K562 (cell line): ENCODE results near the gene CTSW. TPM values are rescaled to one million over a fixed set of nuclear protein-coding genes. Genes with fewer than 3 reads are reported as not detected.

Experiments
- BHLHE40 ChIP-seq: IDR thresholded peaks from 2 replicates; pipeline ENCODE4 v1.6.1; 2011; ENCODE audit warnings: low read length, improper control_type of control experiment
- CBX5 ChIP-seq: IDR thresholded peaks from 2 replicates; pipeline ENCODE4 v1.6.1; 2014; ENCODE audit warnings: low read depth, borderline replicate concordance
- DIDO1 ChIP-seq: fragments of 450-650 bp; IDR thresholded peaks from 2 replicates; pipeline ENCODE4 v1.6.1; 2016; ENCODE audit warnings: low read depth, missing biosample characterization, missing genetic modification characterization
- DPF2 ChIP-seq: fragments of 450-650 bp; IDR thresholded peaks from 2 replicates; pipeline ENCODE4 v1.6.1; 2016
- EHMT2 ChIP-seq: fragments of 450-650 bp; IDR thresholded peaks from 2 replicates; pipeline ENCODE4 v1.6.1; 2018; ENCODE audit warnings: antibody characterized with exemption
- FOXK1 ChIP-seq: sonication (generic); formaldehyde crosslinking; IDR thresholded peaks from 2 replicates; pipeline ENCODE4 v1.8.0; 2022; ENCODE audit warnings: missing genetic modification reagents, mild to moderate bottlenecking, borderline replicate concordance
- HCFC1 ChIP-seq: IDR thresholded peaks from 2 replicates; pipeline ENCODE4 v1.6.1; 2012; ENCODE audit warnings: low read depth, low read length, improper control_type of control experiment
- ILK ChIP-seq: fragments of 450-650 bp; IDR thresholded peaks from 2 replicates; pipeline ENCODE4 v1.6.1; 2016; ENCODE audit warnings: missing genetic modification characterization, low read depth, mild to moderate bottlenecking, missing compliant biosample characterization, moderate library complexity, borderline replicate concordance
- MITF ChIP-seq: IDR thresholded peaks from 2 replicates; pipeline ENCODE4 v1.6.1; 2014; ENCODE audit warnings: antibody characterized with exemption
- NFYB ChIP-seq: IDR thresholded peaks from 2 replicates; pipeline ENCODE4 v1.6.1; 2011; ENCODE audit warnings: mild to moderate bottlenecking, moderate library complexity; ENCODE audit not compliant: insufficient read length; ENCODE audit errors: extremely low read depth
- PYGO2 ChIP-seq: fragments of 450-650 bp; IDR thresholded peaks from 2 replicates; pipeline ENCODE4 v1.6.1; 2016; ENCODE audit warnings: mild to moderate bottlenecking, missing genetic modification characterization, moderate library complexity, missing compliant biosample characterization
- REST ChIP-seq, 2 experiments: fragments of 450-650 bp; formaldehyde crosslinking in 1 of 2; IDR thresholded peaks; 2 replicates each; pipeline versions ENCODE4 v1.4.0 to v1.6.1; 2014 to 2020; ENCODE audit warnings: mild to moderate bottlenecking in 2 of 2, borderline replicate concordance in 1 of 2, low read depth in 1 of 2
- SIN3A ChIP-seq, 2 experiments: fragments of 150-350 bp in 1 of 2; IDR thresholded peaks; 2 replicates each; pipeline ENCODE4 v1.6.1; 2011 to 2016; ENCODE audit warnings: borderline replicate concordance in 2 of 2, low read depth in 2 of 2, low read length in 2 of 2, mild to moderate bottlenecking in 2 of 2, moderate library complexity in 2 of 2; ENCODE audit not compliant: control insufficient read depth in 1 of 2
- SOX6 ChIP-seq: fragments of 450-650 bp; IDR thresholded peaks from 2 replicates; pipeline ENCODE4 v1.6.1; 2014; ENCODE audit warnings: mild to moderate bottlenecking
- TEAD4 ChIP-seq, 2 experiments: sonication (generic) in 1 of 2; formaldehyde crosslinking in 1 of 2; IDR thresholded peaks; 2 replicates each; pipeline versions ENCODE4 v1.6.1 to v1.8.0; 2012 to 2022; ENCODE audit warnings: borderline replicate concordance in 1 of 2, inconsistent platforms in 1 of 2, low read length in 1 of 2, mild to moderate bottlenecking in 1 of 2, missing genetic modification reagents in 1 of 2
- TSC22D4 ChIP-seq: fragments of 450-650 bp; IDR thresholded peaks from 2 replicates; pipeline ENCODE4 v1.6.1; 2016; ENCODE audit warnings: missing genetic modification characterization, missing biosample characterization, control low read depth
- ZNF3 ChIP-seq: fragments of 250-450 bp; sonication (Bioruptor Pico); IDR thresholded peaks from 2 replicates; pipeline ENCODE4 v1.5.0; 2021; ENCODE audit warnings: mild to moderate bottlenecking, moderate library complexity
- ZNF324 ChIP-seq: fragments of 250-450 bp; sonication (Bioruptor Pico); IDR thresholded peaks from 2 replicates; pipeline ENCODE4 v1.4.0; 2020; ENCODE audit warnings: mild to moderate bottlenecking
- polyA plus RNA-seq, 8 experiments: library from polyadenylated mRNA; depleted of rRNA in 4 of 8; stranded (reverse) in 5 of 8; unstranded in 3 of 8; fragments of >200 nt; fragmentation: Nextera tagmentation in 2 of 8; fragmentation: Illumina TruSeq in 1 of 8; extraction: Ambion mirVana in 2 of 8; extraction: Trizol in 1 of 8; gene quantifications; 2 replicates each; pipeline versions ENCODE4 v1.2.1 to v1.2.3, GENCODE V29; 2011 to 2014; ENCODE audit warnings: inconsistent platforms in 1 of 8, missing spikeins in 1 of 8
- total RNA-seq, 7 experiments: library from RNA; depleted of rRNA in 6 of 7; stranded (reverse); fragments of >200 nt in 6 of 7; fragmentation: Illumina TruSeq in 2 of 7; extraction: Trizol in 2 of 7; gene quantifications; 2 replicates each; pipeline versions ENCODE4 v1.2.1 to v1.2.3, GENCODE V29; 2011 to 2021; ENCODE audit warnings: low replicate concordance in 1 of 7

Gene CTSW
- total and polyA plus RNA-seq, 9 of the 15 experiments (the other 6 are each of a cell fraction or from before 2014, with no cell fraction given), result 0.04 TPM; not detected in 8

GRCh38 chr11:65890324-65891218, 10.9 kb downstream of the CTSW start, which contains the start of gene CCDC85B (continued):
- TF ChIP-seq DIDO1 (tag) (no peak), MITF (no peak), TEAD4 (IDR thresholded peaks at IDR 0.05; ENCODE audit: low read length) (no peak; the same call in 1 of the 2 replicates), TEAD4 (CRISPR knock-in tag; IDR thresholded peaks at IDR 0.05; ENCODE audit: borderline replicate concordance) (no peak), REST (IDR thresholded peaks at IDR 0.05; ENCODE audit: borderline replicate concordance) (no peak), REST (CRISPR knock-in tag; IDR thresholded peaks at IDR 0.05; ENCODE audit: low read depth) (peak; percentile 59; the same call in 1 of the 2 replicates), EHMT2 (no peak), BHLHE40 (peak; percentile 94), CBX5 (no peak), ILK (tag) (no peak), SIN3A (IDR thresholded peaks at IDR 0.05; ENCODE audit: borderline replicate concordance in 2 of 2, control insufficient read depth in 1 of 2, low read depth in 2 of 2, low read length in 2 of 2) (peak; percentile 51 to 79; a peak in 3 of 4 replicates), HCFC1 (no peak), SOX6 (peak; percentile 25; the same call in 1 of the 2 replicates), ZNF324 (CRISPR knock-in tag) (no peak), NFYB (no peak), TSC22D4 (tag) (no peak), ZNF3 (CRISPR knock-in tag) (no peak), PYGO2 (tag) (no peak), DPF2 (0 out of 2 replicates have a peak, but pooled peaks have one; percentile 12), FOXK1 (CRISPR knock-in tag) (no peak)
